Thoracic aorta (tissue), 2 donors: Measurements from ENCODE around the gene DUSP6. TPM values are rescaled to one million over a fixed set of nuclear protein-coding genes. Genes with fewer than 3 reads are reported as not detected.
A peak's percentile ranks its signal among the peaks of the same experiment; 100 is the strongest.

Source experiments
- ATAC-seq: fragments of 150-250 bp; one replicate; pipeline ENCODE4 v1.8.0; 2017; ENCODE audit warnings: low read depth; ENCODE audit not compliant: insufficient number of reproducible peaks, low FRiP score
- DNase-seq: peaks from one replicate; pipeline ENCODE4 v3.0.0-alpha.2; 2020; ENCODE audit warnings: low spot score
- H3K27ac ChIP-seq, 2 donors: fragments of 200-600 bp; sonication (generic); 1 replicate in 1 of 2; 2 replicates in 1 of 2; pipeline ENCODE4 v1.5.1; 2016; ENCODE audit warnings: mild to moderate bottlenecking in 2 of 2, moderate library complexity in 2 of 2
- H3K27me3 ChIP-seq: fragments of 200-600 bp; sonication (generic); replicated peaks from 2 replicates; pipeline ENCODE4 v1.6.0; 2016; ENCODE audit warnings: mild to moderate bottlenecking; ENCODE audit not compliant: insufficient read depth
- H3K36me3 ChIP-seq: fragments of 200-600 bp; sonication (generic); one replicate; pipeline ENCODE4 v1.5.1; 2016
- H3K4me1 ChIP-seq, 2 donors: fragments of 200-600 bp; sonication (generic); 1 replicate in 1 of 2; 2 replicates in 1 of 2; pipeline versions ENCODE4 v1.5.1 to v1.6.0; 2016; ENCODE audit warnings: low read depth in 2 of 2, mild to moderate bottlenecking in 1 of 2; ENCODE audit not compliant: control insufficient read depth in 1 of 2
- H3K4me3 ChIP-seq: fragments of 200-600 bp; sonication (generic); 2 replicates; pipeline ENCODE4 v1.5.1; 2016; ENCODE audit warnings: mild to moderate bottlenecking
- H3K9me3 ChIP-seq: fragments of 200-600 bp; sonication (generic); 2 replicates; pipeline ENCODE4 v1.5.1; 2016
- CTCF ChIP-seq: fragments of 200-600 bp; sonication (generic); IDR thresholded peaks from one replicate; pipeline ENCODE4 v1.5.1; 2019; ENCODE audit warnings: antibody characterized with exemption
- total RNA-seq, 2 donors: library from RNA; depleted of rRNA; stranded (reverse); fragments of >200 nt; gene quantifications; one replicate each; pipeline versions ENCODE4 v1.1.0 to v1.2.3, GENCODE V29; 2016

DUSP6 gene
- total RNA-seq, 2 donors from 2014 or later: 103 to 147 TPM

GRCh38 chr12:89320735-89321134 lies 31.6 kb downstream of the DUSP6 start:
- Histone ChIP-seq H3K4me1 (peaks cover 0 to 12% of the 10 kb centered on the region in 2 donors), H3K9me3 (no peaks in the 10 kb centered on the region), H3K27me3 (no peaks in the 10 kb centered on the region), H3K36me3 (no peaks in the 10 kb centered on the region), H3K4me3 (no peak overlapping the region), H3K27ac (no peak overlapping the region)
- ATAC-seq (no peak), DNase-seq (no peak)
- TF ChIP-seq CTCF: no peak

GRCh38 chr12:89319606-89320005 lies 32.7 kb downstream of the DUSP6 start:
- peaks cover 0 to 12% of the 10 kb centered on the region in 2 donors for H3K4me1 ChIP-seq
- no peaks in the 10 kb centered on the region for H3K9me3 ChIP-seq
- no peak overlapping the region for H3K27ac ChIP-seq
- ATAC-seq (no peak), DNase-seq (no peak)
- H3K27me3 ChIP-seq: no peaks in the 10 kb centered on the region
- no peak for TF ChIP-seq CTCF
- H3K4me3 ChIP-seq: no peak overlapping the region
- no peaks in the 10 kb centered on the region for H3K36me3 ChIP-seq

GRCh38 chr12:89319122-89319521 lies 33.2 kb downstream of the DUSP6 start:
- no peak for ATAC-seq
- H3K4me1 ChIP-seq: peaks cover 0 to 12% of the 10 kb centered on the region in 2 donors
- H3K27me3 ChIP-seq: no peaks in the 10 kb centered on the region
- no peaks in the 10 kb centered on the region for H3K36me3 ChIP-seq
- no peak for DNase-seq
- no peak for TF ChIP-seq CTCF
- no peaks in the 10 kb centered on the region for H3K9me3 ChIP-seq
- no peak overlapping the region for H3K27ac ChIP-seq
- H3K4me3 ChIP-seq: no peak overlapping the region

GRCh38 chr12:89316705-89317139 lies 35.6 kb downstream of the DUSP6 start:
- H3K36me3 ChIP-seq: no peaks in the 10 kb centered on the region
- H3K4me1 ChIP-seq: peaks cover 0 to 12% of the 10 kb centered on the region in 2 donors
- H3K9me3 ChIP-seq: no peaks in the 10 kb centered on the region
- DNase-seq: no peak
- H3K27ac ChIP-seq: peak overlapping the region; percentile 1 to 13
- no peak for ATAC-seq
- no peak overlapping the region for H3K4me3 ChIP-seq
- no peaks in the 10 kb centered on the region for H3K27me3 ChIP-seq
- TF ChIP-seq CTCF: no peak

- H3K36me3 ChIP-seq: no peaks in the 10 kb centered on the region
- no peak for TF ChIP-seq CTCF
- peaks cover 0 to 25% of the 10 kb centered on the region in 2 donors for H3K4me1 ChIP-seq
- no peaks in the 10 kb centered on the region for H3K9me3 ChIP-seq
- H3K27me3 ChIP-seq: no peaks in the 10 kb centered on the region
- no peak overlapping the region for H3K4me3 ChIP-seq
- no peak for ATAC-seq
- no peak for DNase-seq
- H3K27ac ChIP-seq: no peak overlapping the region
Measured at GRCh38 chr12:89314060-89314761, 38.1 kb downstream of the DUSP6 start.
